DND-41 (cell line): Measurements from ENCODE around the gene DNAJC5.

Source experiments
- ATAC-seq: fragments of 200-7000 bp; cut with Tn5 transposase; 3 replicates; pipeline ENCODE4 v1.9.1; 2021; ENCODE audit warnings: low read depth; ENCODE audit not compliant: insufficient read depth
- DNase-seq: peaks from one replicate; pipeline ENCODE4 v3.0.0-alpha.2; 2020
- H2AFZ ChIP-seq: 2 replicates; pipeline ENCODE4 v1.6.0; 2012; ENCODE audit warnings: low read depth, low read length
- H3K27ac ChIP-seq: 2 replicates; pipeline ENCODE4 v1.5.1; 2012; ENCODE audit warnings: low read length, inconsistent platforms
- H3K27me3 ChIP-seq: fragments of 200-600 bp; sonication (generic); 2 replicates; pipeline ENCODE4 v1.6.0; 2012; ENCODE audit warnings: low read length, mild to moderate bottlenecking, inconsistent platforms; ENCODE audit not compliant: insufficient read depth, poor library complexity
- H3K36me3 ChIP-seq: 2 replicates; pipeline ENCODE4 v1.5.1; 2012; ENCODE audit warnings: low read length, inconsistent platforms; ENCODE audit not compliant: insufficient read depth
- H3K4me1 ChIP-seq: 2 replicates; pipeline ENCODE4 v1.5.1; 2012; ENCODE audit warnings: mild to moderate bottlenecking, low read length; ENCODE audit not compliant: insufficient read depth
- H3K4me2 ChIP-seq: 2 replicates; pipeline ENCODE4 v1.6.0; 2012; ENCODE audit warnings: mild to moderate bottlenecking, moderate library complexity, low read length, inconsistent platforms; ENCODE audit not compliant: insufficient read depth
- H3K4me3 ChIP-seq, 2 experiments: fragments of 200-600 bp in 1 of 2; shearing (Covaris generic) in 1 of 2; 2 replicates each; pipeline ENCODE4 v1.5.1; 2012 to 2016; ENCODE audit warnings: inconsistent platforms in 2 of 2, low read length in 2 of 2, mild to moderate bottlenecking in 2 of 2, low read depth in 1 of 2, moderate library complexity in 1 of 2
- H3K79me2 ChIP-seq: 2 replicates; pipeline ENCODE4 v1.6.0; 2012; ENCODE audit warnings: low read length, inconsistent platforms; ENCODE audit not compliant: insufficient read depth
- H3K9ac ChIP-seq: 2 replicates; pipeline ENCODE4 v1.6.0; 2012; ENCODE audit warnings: low read depth, mild to moderate bottlenecking, inconsistent platforms, low read length, moderate library complexity
- H3K9me3 ChIP-seq: 2 replicates; pipeline ENCODE4 v1.5.1; 2012; ENCODE audit warnings: low read length, moderate library complexity, mild to moderate bottlenecking, inconsistent platforms; ENCODE audit not compliant: insufficient read depth, severe bottlenecking
- H4K20me1 ChIP-seq: 2 replicates; pipeline ENCODE4 v1.6.0; 2012; ENCODE audit warnings: low read length; ENCODE audit not compliant: insufficient read depth
- EZH2 ChIP-seq: IDR thresholded peaks from 3 replicates; pipeline ENCODE4 v1.6.1; 2012; ENCODE audit warnings: borderline replicate concordance, low read depth, mild to moderate bottlenecking, moderate library complexity, low read length, inconsistent platforms; ENCODE audit not compliant: severe bottlenecking
- TF ChIP-seq, protein P1 (sequence below): IDR thresholded peaks from 2 replicates; pipeline ENCODE4 v1.5.1; 2012; ENCODE audit warnings: borderline replicate concordance, low read length, moderate library complexity, mild to moderate bottlenecking; ENCODE audit not compliant: poor library complexity, severe bottlenecking; ENCODE audit errors: extremely low read depth

The DNAJC5 gene

DNA sequence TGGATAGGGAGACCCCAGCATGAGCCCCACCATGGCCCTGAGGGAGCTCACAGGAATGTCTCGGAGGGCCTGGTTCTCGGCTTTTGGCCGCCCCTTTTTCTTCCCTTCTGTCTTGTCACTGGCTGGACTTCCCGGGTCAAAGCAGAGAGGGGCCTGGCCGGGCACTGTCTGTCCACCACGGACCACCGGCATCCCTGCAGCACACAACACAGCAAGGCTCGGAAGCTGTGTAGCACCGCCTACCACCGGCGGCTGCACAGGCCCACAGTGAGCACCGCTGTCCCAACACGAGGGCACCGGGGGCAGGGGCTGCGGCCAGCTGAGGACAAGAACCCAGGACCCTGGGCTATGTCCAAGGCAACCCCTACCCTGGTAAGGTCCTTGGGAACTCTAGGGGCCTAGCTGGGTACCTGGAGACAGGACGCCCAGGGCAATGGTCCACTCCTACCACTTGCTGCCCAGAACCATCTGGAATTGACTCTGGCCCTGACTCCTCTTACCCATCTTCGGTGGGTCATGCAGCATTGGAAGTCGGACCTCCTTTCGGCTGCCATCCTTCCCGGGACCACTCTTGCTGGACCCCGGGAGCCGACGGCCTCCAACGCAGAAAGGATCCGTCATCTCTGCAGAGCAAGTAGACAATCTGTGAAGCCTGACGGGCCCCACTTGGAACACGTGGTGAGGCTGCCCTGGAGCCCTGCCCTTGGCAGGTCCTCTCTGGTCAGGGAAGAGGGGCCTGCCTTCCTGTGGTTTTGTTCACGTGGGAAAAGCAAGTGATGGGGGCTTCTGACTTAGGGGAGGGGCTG, 72.6 kb downstream of the DNAJC5 start:
- Histone ChIP-seq H3K4me3 (peak overlapping the region in 1 of 2 experiments; percentile 79; a peak in 2 of 4 replicates), H3K9me3 (peaks cover 53% of the 10 kb centered on the region), H4K20me1 (peaks cover 6% of the 10 kb centered on the region; the same call in 1 of the 2 replicates), H3K4me2 (no peak overlapping the region), H2AFZ (no peak overlapping the region), H3K36me3 (peaks cover 57% of the 10 kb centered on the region), H3K27ac (no peak overlapping the region; the same call in 1 of the 2 replicates), H3K79me2 (peaks cover 32% of the 10 kb centered on the region), H3K4me1 (peaks cover 19% of the 10 kb centered on the region), H3K9ac (no peak overlapping the region), H3K27me3 (no peaks in the 10 kb centered on the region)
- no peak for ATAC-seq
- no peak for TF ChIP-seq EZH2
- TF ChIP-seq, protein P1, sequence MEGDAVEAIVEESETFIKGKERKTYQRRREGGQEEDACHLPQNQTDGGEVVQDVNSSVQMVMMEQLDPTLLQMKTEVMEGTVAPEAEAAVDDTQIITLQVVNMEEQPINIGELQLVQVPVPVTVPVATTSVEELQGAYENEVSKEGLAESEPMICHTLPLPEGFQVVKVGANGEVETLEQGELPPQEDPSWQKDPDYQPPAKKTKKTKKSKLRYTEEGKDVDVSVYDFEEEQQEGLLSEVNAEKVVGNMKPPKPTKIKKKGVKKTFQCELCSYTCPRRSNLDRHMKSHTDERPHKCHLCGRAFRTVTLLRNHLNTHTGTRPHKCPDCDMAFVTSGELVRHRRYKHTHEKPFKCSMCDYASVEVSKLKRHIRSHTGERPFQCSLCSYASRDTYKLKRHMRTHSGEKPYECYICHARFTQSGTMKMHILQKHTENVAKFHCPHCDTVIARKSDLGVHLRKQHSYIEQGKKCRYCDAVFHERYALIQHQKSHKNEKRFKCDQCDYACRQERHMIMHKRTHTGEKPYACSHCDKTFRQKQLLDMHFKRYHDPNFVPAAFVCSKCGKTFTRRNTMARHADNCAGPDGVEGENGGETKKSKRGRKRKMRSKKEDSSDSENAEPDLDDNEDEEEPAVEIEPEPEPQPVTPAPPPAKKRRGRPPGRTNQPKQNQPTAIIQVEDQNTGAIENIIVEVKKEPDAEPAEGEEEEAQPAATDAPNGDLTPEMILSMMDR: no peak
- no peak for DNase-seq

DNA sequence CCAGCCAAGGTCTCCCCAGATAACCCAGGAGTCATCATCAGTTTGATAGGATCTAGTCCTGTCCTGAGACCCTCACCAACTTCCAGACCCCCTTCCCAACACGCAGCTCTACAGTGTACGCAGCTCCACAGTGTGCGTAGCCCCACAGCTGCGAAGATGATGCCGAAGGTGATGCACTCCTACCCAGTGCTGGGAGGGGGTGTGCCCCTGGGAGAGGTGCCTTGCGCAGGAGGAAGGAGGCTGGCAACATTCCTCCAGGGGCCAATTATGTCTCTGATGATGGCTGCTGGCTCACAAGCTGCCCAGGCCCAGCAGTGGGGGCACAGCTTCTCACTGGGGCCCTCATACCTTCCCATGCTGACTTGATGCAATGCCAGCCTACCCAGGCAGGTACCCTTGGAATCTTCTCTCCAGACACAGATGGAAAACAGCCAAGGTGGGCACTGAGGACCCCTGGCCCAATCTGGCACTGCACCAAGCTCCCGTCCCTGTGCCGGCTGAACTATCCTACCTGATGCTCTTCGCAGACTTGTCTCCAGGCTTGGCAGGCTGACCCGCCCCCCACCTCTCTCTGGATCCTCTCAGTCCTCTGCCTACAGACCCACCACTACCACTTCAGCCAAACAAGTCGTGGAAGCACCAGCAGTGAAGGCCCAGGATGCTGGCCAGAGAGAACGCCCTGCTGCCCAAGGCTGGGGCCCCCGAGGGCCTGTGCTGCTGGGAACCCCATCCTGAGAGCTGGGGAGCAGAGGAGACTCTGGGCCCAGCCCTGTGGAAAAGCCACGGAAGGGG, 73.4 kb downstream of the DNAJC5 start:
- ATAC-seq: peak; percentile 25; the same call in 1 of the 3 replicates
- Histone ChIP-seq H3K4me1 (peaks cover 19% of the 10 kb centered on the region), H2AFZ (no peak overlapping the region), H4K20me1 (no peaks in the 10 kb centered on the region), H3K27ac (peak overlapping the region; percentile 87), H3K27me3 (no peaks in the 10 kb centered on the region), H3K9me3 (peaks cover 46% of the 10 kb centered on the region), H3K4me3 (peak overlapping the region; percentile 73 to 79; a peak in 3 of 4 replicates), H3K79me2 (peaks cover 26% of the 10 kb centered on the region), H3K9ac (peak overlapping the region; percentile 96), H3K36me3 (peaks cover 49% of the 10 kb centered on the region), H3K4me2 (peak overlapping the region; percentile 83)
- TF ChIP-seq EZH2: no peak
- TF ChIP-seq, protein P1: no peak
- DNase-seq: no peak

DNA sequence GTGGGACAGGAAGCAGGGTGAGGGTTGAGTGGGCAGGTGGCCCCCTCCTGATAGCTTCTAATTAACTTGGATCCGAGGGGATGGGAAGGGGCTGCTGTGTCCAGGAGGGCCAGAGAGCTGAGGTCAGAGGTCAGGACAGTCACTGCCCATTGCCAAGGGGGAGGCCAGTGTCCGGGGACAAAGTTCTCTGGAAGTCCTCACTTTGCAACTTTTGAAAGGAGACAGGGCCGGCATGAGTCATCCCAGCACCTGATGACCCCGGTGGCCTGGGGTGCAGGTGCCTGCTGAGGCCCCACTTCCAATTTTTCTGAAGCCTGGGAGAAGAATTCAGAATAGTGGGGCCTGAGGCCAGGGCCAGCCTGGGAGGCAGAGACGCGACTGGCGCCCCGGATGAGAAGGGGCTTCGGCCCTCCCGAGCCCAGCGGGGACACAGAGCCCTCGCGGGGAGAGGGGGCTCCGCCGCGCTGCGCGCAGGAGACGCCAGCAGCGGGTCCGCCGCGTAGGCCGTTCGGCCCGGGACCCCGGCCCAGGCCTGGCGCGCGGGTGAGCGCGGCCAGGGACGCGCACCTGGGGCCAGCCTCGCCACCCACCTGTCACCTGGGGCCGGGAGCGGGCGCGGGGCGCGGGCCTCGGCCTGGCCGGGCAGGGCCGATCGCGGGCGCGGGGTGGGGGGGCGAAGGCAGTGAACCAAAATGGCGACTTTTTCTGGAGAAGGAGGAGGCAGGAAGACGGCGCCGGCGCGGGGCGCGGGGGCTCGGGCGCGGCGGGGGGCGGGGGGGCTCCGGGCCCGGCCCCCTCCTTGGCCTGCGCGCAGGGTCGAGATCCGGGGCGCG, 74.2 kb downstream of the DNAJC5 start:
- H3K4me1 ChIP-seq: peaks cover 19% of the 10 kb centered on the region
- no peaks in the 10 kb centered on the region for H4K20me1 ChIP-seq
- peak overlapping the region; percentile 87 for H3K27ac ChIP-seq
- TF ChIP-seq, protein P1: no peak
- no peak for TF ChIP-seq EZH2
- peak overlapping the region; percentile 83 for H3K4me2 ChIP-seq
- peak overlapping the region; percentile 54 for H2AFZ ChIP-seq
- peaks cover 22% of the 10 kb centered on the region for H3K79me2 ChIP-seq
- H3K4me3 ChIP-seq: peak overlapping the region; percentile 73 to 79; a peak in 3 of 4 replicates
- H3K9me3 ChIP-seq: peaks cover 38% of the 10 kb centered on the region
- peak; percentile 30 for ATAC-seq
- H3K36me3 ChIP-seq: peaks cover 43% of the 10 kb centered on the region
- peak; percentile 72 for DNase-seq
- no peaks in the 10 kb centered on the region for H3K27me3 ChIP-seq
- peak overlapping the region; percentile 96 for H3K9ac ChIP-seq
